GM19239 (cell line): ENCODE measurements around the gene PRSS33.

Experiments used
- DNase-seq: peaks from one replicate; pipeline ENCODE4 v3.0.0; 2011; ENCODE audit warnings: low spot score; ENCODE audit not compliant: insufficient read length
- FAIRE-seq: peaks from 2 replicates; lab custom pipeline; 2011; peaks lifted over from hg19 to GRCh38; lab: Jason Lieb, UNC

PRSS33 gene

GRCh38 chr16:2767140-2767731 is 20.1 kb downstream of the PRSS33 start:
- FAIRE-seq, result no peak
- DNase-seq, result no peak

- DNase-seq (no peak), FAIRE-seq (no peak)
Measured at GRCh38 chr16:2766430-2767139, 20.8 kb downstream of the PRSS33 start.

GRCh38 chr16:2765462-2766404 is 21.6 kb downstream of the PRSS33 start:
- DNase-seq (no peak), FAIRE-seq (no peak)

GRCh38 chr16:2764718-2765117 is 22.6 kb downstream of the PRSS33 start:
- FAIRE-seq (no peak), DNase-seq (no peak)

GRCh38 chr16:2763173-2763572 is 24.2 kb downstream of the PRSS33 start:
- no peak for FAIRE-seq
- DNase-seq, result no peak

GRCh38 chr16:2762711-2763110 is 24.6 kb downstream of the PRSS33 start:
- FAIRE-seq, result no peak
- DNase-seq, result no peak

GRCh38 chr16:2761886-2762583 is 25.3 kb downstream of the PRSS33 start:
- DNase-seq (no peak), FAIRE-seq (no peak)

GRCh38 chr16:2761472-2761871 is 25.9 kb downstream of the PRSS33 start:
- DNase-seq, result no peak
- no peak for FAIRE-seq

GRCh38 chr16:2757344-2757743 is 30.0 kb downstream of the PRSS33 start:
- FAIRE-seq (no peak), DNase-seq (no peak)

- DNase-seq (no peak), FAIRE-seq (no peak)
Measured at GRCh38 chr16:2756288-2757015, 30.9 kb downstream of the PRSS33 start.

GRCh38 chr16:2755158-2755557 is 32.2 kb downstream of the PRSS33 start:
- DNase-seq, result no peak
- FAIRE-seq, result no peak

GRCh38 chr16:2753733-2754020 is 33.7 kb downstream of the PRSS33 start:
- DNase-seq, result no peak
- FAIRE-seq, result peak; percentile 14

GRCh38 chr16:2752850-2753732 is 34.3 kb downstream of the PRSS33 start:
- DNase-seq (peak; percentile 71), FAIRE-seq (no peak)

GRCh38 chr16:2752035-2752849 is 35.1 kb downstream of the PRSS33 start, which contains the start of gene SRRM2:
TSS of gene SRRM2 (plus strand) at chr16:2752638. CDS start at chr16:2756365, 3,727 bp downstream.
- DNase-seq (peak; percentile 97), FAIRE-seq (peak; percentile 90)

GRCh38 chr16:2751577-2752034 is 35.8 kb downstream of the PRSS33 start:
- FAIRE-seq (no peak), DNase-seq (peak; percentile 87)

GRCh38 chr16:2749936-2750335 is 37.4 kb downstream of the PRSS33 start:
- FAIRE-seq (no peak), DNase-seq (no peak)

- DNase-seq, result no peak
- FAIRE-seq, result no peak
Measured at GRCh38 chr16:2749476-2749875, 37.9 kb downstream of the PRSS33 start.
